GM06990 (cell line): Measurements from ENCODE around the gene TIFAB.

Experiments used
- DNase-seq: peaks from one replicate; pipeline ENCODE4 v3.0.0-alpha.2; 2011; ENCODE audit not compliant: insufficient read length; ENCODE audit errors: extremely low read depth
- H3K27me3 ChIP-seq: replicated peaks from 2 replicates; pipeline ENCODE4 v1.6.0; 2011; ENCODE audit warnings: low read length; ENCODE audit not compliant: control insufficient read depth, insufficient read depth
- H3K36me3 ChIP-seq: 2 replicates; pipeline ENCODE4 v1.5.1; 2011; ENCODE audit warnings: low read length; ENCODE audit not compliant: control insufficient read depth, insufficient read depth
- H3K4me3 ChIP-seq: replicated peaks from 2 replicates; pipeline ENCODE4 v1.5.1; 2011; ENCODE audit warnings: low read depth, mild to moderate bottlenecking, control low read depth, low read length
- CTCF ChIP-seq: IDR thresholded peaks from 2 replicates; pipeline ENCODE4 v1.5.1; 2011; ENCODE audit warnings: low read length, control low read depth, mild to moderate bottlenecking, inconsistent platforms; ENCODE audit not compliant: insufficient read depth, poor library complexity, severe bottlenecking

Gene TIFAB

DNA sequence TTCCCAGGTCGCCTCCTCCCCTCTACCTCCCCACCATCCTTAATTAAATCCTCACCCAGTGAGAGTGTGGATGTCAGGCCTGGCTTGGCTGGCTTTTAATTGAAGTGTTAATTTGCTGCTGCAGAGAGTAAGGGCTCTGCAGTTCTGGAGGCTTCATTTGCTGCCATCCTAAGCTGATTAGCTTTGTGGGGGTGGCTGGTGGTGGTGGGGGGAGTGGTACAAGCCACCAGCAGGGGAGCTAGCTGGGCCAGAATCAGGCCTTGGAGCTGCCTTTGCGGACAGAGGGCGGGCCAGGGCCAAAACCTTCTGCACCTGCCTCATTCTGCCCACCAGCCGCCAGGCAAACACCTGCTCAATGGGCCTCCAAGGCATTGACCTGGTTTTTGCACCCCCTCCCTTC lies 26.8 kb upstream of the TIFAB start:
- Histone ChIP-seq H3K36me3 (no peaks in the 10 kb centered on the region), H3K4me3 (no peak overlapping the region), H3K27me3 (no peaks in the 10 kb centered on the region; the same call in 1 of the 2 replicates)
- TF ChIP-seq CTCF: no peak
- no peak for DNase-seq

DNA sequence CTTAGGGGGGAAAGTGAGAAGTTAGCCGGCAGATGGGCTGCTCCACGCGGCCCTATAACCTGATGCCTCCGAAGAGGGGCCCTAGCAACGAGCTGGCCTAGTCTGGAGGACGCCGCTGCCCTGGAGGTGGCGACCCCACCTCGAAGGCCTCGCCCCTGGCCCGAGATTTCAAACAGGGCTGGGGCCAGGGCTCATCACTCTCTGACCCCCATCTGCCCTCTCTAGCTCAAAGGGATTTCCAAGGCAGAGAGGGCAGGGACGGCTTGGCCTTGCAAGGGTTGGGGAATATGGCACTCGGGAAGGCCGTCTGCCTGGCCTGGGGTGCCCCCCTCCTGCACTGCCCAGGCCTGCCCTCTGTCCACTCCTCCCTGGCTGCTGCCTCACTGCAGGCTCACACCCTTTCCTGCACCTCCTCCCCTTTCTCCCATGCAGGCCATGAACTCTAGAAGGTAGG lies 25.5 kb upstream of the TIFAB start:
- no peak for TF ChIP-seq CTCF
- no peak overlapping the region for H3K4me3 ChIP-seq
- no peak for DNase-seq
- H3K27me3 ChIP-seq: no peaks in the 10 kb centered on the region; the same call in 1 of the 2 replicates
- H3K36me3 ChIP-seq: no peaks in the 10 kb centered on the region

DNA sequence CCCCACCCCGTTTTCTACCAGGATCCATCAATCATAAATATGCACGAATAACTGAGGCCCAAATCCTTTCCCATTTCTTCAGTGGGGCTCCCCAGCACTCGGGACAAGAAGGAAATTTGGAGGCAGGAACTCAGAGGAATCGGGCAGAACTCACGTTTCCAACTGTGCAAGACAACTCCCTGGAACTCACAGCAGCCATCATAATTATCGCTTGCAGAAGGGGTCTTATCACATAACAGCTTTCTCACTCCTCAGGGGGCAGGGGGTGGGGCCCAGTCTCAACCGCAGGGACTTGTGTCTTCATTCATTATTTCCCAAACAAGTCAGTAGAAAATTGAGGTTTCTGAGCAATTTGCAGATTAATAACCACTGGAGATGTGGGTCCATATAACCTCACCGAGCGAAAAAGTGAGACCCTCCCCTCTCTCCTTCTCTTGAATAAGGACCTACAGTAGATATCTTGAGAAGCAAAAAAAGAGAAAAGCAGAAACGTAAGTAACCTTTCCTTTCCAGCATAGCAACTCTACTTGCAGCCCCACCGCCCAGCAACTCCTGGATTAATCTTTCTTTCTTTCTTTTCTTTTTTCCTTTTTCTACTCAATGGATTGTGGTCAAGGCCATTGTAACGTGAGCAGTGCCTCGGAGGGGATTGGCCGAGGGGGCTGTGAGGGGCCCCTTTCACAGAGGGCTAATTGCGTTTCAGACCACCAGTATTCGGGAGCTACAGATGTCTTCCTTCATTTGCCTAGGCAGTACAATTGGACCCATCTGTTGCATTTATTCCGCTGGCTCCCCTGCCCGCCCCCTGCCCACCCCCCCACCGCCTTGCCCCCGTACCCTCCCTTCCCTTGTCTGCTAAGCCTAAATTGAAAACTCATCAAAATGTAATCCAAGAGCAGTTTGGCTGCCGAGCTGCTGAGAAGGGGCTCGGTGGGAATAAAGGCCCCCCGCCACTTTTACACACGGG lies 24.7 kb upstream of the TIFAB start:
- DNase-seq: no peak
- TF ChIP-seq CTCF: no peak
- no peaks in the 10 kb centered on the region for H3K36me3 ChIP-seq
- no peak overlapping the region for H3K4me3 ChIP-seq
- peaks cover 2% of the 10 kb centered on the region for H3K27me3 ChIP-seq

DNA sequence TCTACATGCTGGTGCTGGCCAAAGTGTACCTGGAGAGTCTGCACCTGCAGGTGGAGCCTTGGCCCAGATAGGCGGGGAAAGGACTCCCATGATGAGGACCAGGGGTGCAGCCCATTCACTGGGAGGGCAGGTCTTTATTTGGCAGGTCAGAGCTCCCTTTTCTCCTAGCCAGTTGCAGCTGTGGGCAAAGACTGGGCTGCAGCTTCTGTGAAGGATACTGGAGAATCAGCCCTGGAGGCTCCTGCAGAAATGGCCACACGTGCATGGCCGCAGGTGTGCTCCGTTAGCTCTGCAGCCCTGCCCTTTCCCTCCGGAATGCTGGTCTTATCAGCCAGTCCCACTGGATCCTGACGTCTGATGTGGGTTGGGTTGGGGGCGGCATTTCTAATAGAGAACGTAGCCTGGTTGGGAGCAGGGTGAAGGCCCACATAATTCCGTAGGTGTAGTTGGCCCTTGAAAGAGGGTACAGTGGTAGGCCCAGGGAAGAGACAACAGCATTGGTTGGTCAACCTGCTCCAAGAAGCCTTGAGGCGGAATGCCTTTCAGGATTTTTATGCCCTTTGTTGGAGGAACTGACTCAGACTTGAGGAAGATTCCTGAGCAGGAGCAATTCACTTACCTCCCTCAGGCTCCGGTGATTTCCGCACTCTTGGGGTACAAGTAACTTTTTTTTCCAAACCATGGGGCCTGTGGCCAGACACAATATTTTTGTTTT lies 22.0 kb upstream of the TIFAB start:
- peaks cover 2% of the 10 kb centered on the region for H3K27me3 ChIP-seq
- no peaks in the 10 kb centered on the region for H3K36me3 ChIP-seq
- no peak overlapping the region for H3K4me3 ChIP-seq
- no peak for DNase-seq
- no peak for TF ChIP-seq CTCF

DNA sequence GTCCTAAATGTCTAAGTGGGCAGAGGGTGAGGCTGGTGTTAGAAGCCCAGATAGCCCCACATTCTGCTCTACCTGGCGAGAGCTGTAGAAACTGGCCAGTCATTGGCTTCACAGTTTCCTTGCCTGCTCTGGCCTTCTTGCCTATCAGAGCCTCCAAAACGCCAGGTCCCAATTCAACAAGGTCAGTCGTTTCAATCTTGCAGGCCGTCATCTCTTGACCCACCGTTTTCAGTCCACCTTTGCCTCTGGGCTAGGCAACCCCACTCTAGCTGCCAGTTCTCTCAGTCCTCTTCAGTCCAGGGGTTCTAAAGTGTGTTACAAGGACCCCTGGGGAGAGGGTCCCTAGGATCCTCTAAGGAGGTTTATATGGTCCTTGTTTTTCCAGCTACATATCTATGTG lies 20.0 kb upstream of the TIFAB start:
- no peak for DNase-seq
- no peaks in the 10 kb centered on the region for H3K36me3 ChIP-seq
- no peak for TF ChIP-seq CTCF
- H3K4me3 ChIP-seq: no peak overlapping the region
- H3K27me3 ChIP-seq: peaks cover 2% of the 10 kb centered on the region
